WTC11 (cell line): Measurements from ENCODE around the gene TSC1.

Experiments used
- KAT7 ChIP-seq: sonication (generic); formaldehyde crosslinking; IDR thresholded peaks from 2 replicates; pipeline ENCODE4 v1.8.1; 2023; ENCODE audit warnings: missing genetic modification reagents, mild to moderate bottlenecking, borderline replicate concordance
- SP1 ChIP-seq: sonication (generic); formaldehyde crosslinking; conservative IDR thresholded peaks from 2 replicates; pipeline ENCODE4 v1.8.1; 2022; ENCODE audit warnings: missing genetic modification reagents
- TCF7 ChIP-seq: sonication (generic); formaldehyde crosslinking; IDR thresholded peaks from 2 replicates; pipeline ENCODE4 v1.8.0; 2022; ENCODE audit warnings: mild to moderate bottlenecking, low read depth, missing genetic modification reagents, moderate library complexity
- ZNF121 ChIP-seq: sonication (generic); formaldehyde crosslinking; IDR thresholded peaks from 2 replicates; pipeline ENCODE4 v1.8.0; 2023; ENCODE audit warnings: missing genetic modification reagents
- ZNF138 ChIP-seq: sonication (generic); formaldehyde crosslinking; conservative IDR thresholded peaks from 2 replicates; pipeline ENCODE4 v1.8.1; 2022; ENCODE audit warnings: mild to moderate bottlenecking, moderate library complexity, missing genetic modification reagents
- ZNF263 ChIP-seq: sonication (generic); formaldehyde crosslinking; IDR thresholded peaks from 2 replicates; pipeline ENCODE4 v1.8.1; 2022; ENCODE audit warnings: low read depth, mild to moderate bottlenecking, moderate library complexity, missing genetic modification reagents
- ZNF671 ChIP-seq: fragments of 250-450 bp; sonication (Bioruptor Pico); IDR thresholded peaks from 2 replicates; pipeline ENCODE4 v1.8.0; 2021; ENCODE audit warnings: mild to moderate bottlenecking
- TF ChIP-seq, protein P1 (sequence below): sonication (generic); formaldehyde crosslinking; IDR thresholded peaks from 2 replicates; pipeline ENCODE4 v1.8.1; 2023; ENCODE audit warnings: mild to moderate bottlenecking, missing genetic modification reagents
- TF ChIP-seq, protein P2 (sequence below): fragments of 250-450 bp; sonication (Bioruptor Pico); conservative IDR thresholded peaks from 2 replicates; pipeline ENCODE4 v1.9.0; 2021; ENCODE audit warnings: mild to moderate bottlenecking
- TF ChIP-seq, protein P3 (sequence below): fragments of 200-600 bp; IDR thresholded peaks from 2 replicates; pipeline ENCODE4 v1.8.0; 2022; ENCODE audit warnings: antibody characterized with exemption
- TF ChIP-seq, protein P4 (sequence below): sonication (generic); formaldehyde crosslinking; IDR thresholded peaks from 2 replicates; pipeline ENCODE4 v1.8.0; 2022; ENCODE audit warnings: mild to moderate bottlenecking, missing genetic modification reagents
- TF ChIP-seq, protein P5 (sequence below): sonication (generic); formaldehyde crosslinking; IDR thresholded peaks from 2 replicates; pipeline ENCODE4 v1.8.0; 2022; ENCODE audit warnings: missing genetic modification reagents
- TF ChIP-seq, protein P6 (sequence below): sonication (generic); formaldehyde crosslinking; IDR thresholded peaks from 2 replicates; pipeline ENCODE4 v1.8.1; 2022; ENCODE audit warnings: low read depth, mild to moderate bottlenecking, moderate library complexity, missing genetic modification reagents, borderline replicate concordance

DNA sequence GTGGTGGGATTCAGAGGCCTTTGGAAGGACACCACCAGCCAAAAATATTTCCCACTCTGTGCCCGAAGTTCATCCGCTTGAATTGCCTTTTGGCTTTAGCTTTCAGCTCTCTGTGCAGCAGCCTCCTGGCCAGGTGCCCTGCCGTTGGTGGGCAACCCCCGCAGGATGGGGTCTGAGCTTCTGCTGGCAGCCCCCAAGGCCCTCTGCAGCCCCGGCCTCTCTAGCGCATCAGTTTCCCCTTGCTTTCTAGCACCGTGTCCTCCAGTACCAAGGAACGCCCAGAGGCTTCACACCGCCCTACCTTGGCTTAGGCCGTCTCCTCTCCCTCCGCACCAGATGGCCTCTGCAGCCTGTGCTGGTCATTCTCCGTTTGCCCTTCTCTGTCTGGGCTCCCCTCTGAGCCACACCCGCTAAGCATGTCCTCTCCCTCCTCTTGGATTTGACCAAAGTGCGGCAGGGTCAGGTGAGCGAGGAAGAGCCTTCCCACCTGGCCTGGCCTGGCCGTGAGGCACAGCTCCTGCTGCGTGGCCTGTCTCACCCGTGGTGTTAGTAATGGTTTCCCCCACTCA, 4.2 kb upstream of the TSC1 start:
- TF ChIP-seq, protein P1, sequence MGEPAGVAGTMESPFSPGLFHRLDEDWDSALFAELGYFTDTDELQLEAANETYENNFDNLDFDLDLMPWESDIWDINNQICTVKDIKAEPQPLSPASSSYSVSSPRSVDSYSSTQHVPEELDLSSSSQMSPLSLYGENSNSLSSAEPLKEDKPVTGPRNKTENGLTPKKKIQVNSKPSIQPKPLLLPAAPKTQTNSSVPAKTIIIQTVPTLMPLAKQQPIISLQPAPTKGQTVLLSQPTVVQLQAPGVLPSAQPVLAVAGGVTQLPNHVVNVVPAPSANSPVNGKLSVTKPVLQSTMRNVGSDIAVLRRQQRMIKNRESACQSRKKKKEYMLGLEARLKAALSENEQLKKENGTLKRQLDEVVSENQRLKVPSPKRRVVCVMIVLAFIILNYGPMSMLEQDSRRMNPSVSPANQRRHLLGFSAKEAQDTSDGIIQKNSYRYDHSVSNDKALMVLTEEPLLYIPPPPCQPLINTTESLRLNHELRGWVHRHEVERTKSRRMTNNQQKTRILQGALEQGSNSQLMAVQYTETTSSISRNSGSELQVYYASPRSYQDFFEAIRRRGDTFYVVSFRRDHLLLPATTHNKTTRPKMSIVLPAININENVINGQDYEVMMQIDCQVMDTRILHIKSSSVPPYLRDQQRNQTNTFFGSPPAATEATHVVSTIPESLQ (CRISPR knock-in tag): no peak
- TF ChIP-seq, protein P2, sequence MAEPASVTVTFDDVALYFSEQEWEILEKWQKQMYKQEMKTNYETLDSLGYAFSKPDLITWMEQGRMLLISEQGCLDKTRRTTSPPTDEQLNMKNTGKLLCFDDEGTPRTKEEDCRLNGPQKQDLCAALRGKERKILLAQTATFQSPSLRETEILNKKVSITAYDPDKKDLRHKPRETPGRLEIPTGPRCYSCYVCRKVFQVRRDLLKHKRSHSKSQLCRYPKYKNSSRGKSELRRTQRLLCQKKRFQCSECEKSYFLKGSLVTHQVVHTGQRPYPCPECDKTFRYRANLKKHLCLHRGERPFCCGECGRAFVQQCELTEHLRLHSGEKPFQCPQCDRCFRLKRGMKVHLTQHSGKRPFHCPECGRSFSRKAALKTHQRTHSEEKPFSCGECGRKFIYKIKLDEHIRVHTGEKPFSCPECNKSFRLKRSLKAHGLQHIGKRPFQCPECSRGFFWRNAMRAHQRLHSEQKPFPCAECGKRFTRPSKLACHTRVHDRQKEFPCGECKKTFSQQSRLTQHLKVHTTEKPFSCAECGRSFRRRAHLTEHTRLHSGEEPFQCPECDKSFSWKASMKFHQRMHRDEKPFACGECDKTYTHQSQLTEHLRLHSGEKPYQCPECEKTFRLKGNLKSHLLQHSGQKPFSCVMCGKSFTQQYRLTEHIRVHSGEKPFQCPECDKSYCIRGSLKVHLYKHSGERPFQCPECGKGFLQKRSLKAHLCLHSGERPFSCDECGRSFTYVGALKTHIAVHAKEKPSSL (CRISPR knock-in tag): no peak
- TF ChIP-seq ZNF138 (CRISPR knock-in tag) (no peak), ZNF121 (CRISPR knock-in tag) (no peak), ZNF671 (CRISPR knock-in tag) (no peak), SP1 (CRISPR knock-in tag) (no peak), ZNF263 (CRISPR knock-in tag) (no peak), KAT7 (CRISPR knock-in tag) (no peak), TCF7 (CRISPR knock-in tag) (no peak)
- TF ChIP-seq, protein P3, sequence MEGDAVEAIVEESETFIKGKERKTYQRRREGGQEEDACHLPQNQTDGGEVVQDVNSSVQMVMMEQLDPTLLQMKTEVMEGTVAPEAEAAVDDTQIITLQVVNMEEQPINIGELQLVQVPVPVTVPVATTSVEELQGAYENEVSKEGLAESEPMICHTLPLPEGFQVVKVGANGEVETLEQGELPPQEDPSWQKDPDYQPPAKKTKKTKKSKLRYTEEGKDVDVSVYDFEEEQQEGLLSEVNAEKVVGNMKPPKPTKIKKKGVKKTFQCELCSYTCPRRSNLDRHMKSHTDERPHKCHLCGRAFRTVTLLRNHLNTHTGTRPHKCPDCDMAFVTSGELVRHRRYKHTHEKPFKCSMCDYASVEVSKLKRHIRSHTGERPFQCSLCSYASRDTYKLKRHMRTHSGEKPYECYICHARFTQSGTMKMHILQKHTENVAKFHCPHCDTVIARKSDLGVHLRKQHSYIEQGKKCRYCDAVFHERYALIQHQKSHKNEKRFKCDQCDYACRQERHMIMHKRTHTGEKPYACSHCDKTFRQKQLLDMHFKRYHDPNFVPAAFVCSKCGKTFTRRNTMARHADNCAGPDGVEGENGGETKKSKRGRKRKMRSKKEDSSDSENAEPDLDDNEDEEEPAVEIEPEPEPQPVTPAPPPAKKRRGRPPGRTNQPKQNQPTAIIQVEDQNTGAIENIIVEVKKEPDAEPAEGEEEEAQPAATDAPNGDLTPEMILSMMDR: no peak
- TF ChIP-seq, protein P4, sequence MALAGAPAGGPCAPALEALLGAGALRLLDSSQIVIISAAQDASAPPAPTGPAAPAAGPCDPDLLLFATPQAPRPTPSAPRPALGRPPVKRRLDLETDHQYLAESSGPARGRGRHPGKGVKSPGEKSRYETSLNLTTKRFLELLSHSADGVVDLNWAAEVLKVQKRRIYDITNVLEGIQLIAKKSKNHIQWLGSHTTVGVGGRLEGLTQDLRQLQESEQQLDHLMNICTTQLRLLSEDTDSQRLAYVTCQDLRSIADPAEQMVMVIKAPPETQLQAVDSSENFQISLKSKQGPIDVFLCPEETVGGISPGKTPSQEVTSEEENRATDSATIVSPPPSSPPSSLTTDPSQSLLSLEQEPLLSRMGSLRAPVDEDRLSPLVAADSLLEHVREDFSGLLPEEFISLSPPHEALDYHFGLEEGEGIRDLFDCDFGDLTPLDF: no peak
- TF ChIP-seq, protein P5, sequence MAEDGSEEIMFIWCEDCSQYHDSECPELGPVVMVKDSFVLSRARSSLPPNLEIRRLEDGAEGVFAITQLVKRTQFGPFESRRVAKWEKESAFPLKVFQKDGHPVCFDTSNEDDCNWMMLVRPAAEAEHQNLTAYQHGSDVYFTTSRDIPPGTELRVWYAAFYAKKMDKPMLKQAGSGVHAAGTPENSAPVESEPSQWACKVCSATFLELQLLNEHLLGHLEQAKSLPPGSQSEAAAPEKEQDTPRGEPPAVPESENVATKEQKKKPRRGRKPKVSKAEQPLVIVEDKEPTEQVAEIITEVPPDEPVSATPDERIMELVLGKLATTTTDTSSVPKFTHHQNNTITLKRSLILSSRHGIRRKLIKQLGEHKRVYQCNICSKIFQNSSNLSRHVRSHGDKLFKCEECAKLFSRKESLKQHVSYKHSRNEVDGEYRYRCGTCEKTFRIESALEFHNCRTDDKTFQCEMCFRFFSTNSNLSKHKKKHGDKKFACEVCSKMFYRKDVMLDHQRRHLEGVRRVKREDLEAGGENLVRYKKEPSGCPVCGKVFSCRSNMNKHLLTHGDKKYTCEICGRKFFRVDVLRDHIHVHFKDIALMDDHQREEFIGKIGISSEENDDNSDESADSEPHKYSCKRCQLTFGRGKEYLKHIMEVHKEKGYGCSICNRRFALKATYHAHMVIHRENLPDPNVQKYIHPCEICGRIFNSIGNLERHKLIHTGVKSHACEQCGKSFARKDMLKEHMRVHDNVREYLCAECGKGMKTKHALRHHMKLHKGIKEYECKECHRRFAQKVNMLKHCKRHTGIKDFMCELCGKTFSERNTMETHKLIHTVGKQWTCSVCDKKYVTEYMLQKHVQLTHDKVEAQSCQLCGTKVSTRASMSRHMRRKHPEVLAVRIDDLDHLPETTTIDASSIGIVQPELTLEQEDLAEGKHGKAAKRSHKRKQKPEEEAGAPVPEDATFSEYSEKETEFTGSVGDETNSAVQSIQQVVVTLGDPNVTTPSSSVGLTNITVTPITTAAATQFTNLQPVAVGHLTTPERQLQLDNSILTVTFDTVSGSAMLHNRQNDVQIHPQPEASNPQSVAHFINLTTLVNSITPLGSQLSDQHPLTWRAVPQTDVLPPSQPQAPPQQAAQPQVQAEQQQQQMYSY (CRISPR knock-in tag): no peak
- TF ChIP-seq, protein P6, sequence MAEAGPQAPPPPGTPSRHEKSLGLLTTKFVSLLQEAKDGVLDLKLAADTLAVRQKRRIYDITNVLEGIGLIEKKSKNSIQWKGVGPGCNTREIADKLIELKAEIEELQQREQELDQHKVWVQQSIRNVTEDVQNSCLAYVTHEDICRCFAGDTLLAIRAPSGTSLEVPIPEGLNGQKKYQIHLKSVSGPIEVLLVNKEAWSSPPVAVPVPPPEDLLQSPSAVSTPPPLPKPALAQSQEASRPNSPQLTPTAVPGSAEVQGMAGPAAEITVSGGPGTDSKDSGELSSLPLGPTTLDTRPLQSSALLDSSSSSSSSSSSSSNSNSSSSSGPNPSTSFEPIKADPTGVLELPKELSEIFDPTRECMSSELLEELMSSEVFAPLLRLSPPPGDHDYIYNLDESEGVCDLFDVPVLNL (CRISPR knock-in tag): no peak
